Right cardiac atrium (tissue), 5 donors: ENCODE data around the gene CD4. TPM values are rescaled to one million over a fixed set of nuclear protein-coding genes. Genes with fewer than 3 reads are reported as not detected.

Source experiments
- ATAC-seq, 2 donors: fragments of 200-7000 bp; cut with Tn5 transposase; one replicate each; pipeline versions ENCODE4 v1.8.0 to v1.9.1; 2020; ENCODE audit warnings: moderate library complexity in 2 of 2, mild to moderate bottlenecking in 1 of 2
- DNase-seq, 3 donors: peaks; one replicate each; pipeline ENCODE4 v3.0.0-alpha.2; 2020
- H3K27ac ChIP-seq: one replicate; pipeline ENCODE4 v1.5.1; 2013; ENCODE audit warnings: mild to moderate bottlenecking, low read length, control low read depth, moderate library complexity
- H3K27me3 ChIP-seq: one replicate; pipeline ENCODE4 v1.6.1; 2013; ENCODE audit not compliant: control insufficient read depth, insufficient read depth
- H3K4me1 ChIP-seq: one replicate; pipeline ENCODE4 v1.6.1; 2013; ENCODE audit warnings: low read length; ENCODE audit not compliant: control insufficient read depth, insufficient read depth
- H3K4me3 ChIP-seq: one replicate; pipeline ENCODE4 v1.5.1; 2013; ENCODE audit warnings: low read length, control low read depth
- H3K9me3 ChIP-seq: one replicate; pipeline ENCODE4 v1.6.1; 2013; ENCODE audit warnings: low read length; ENCODE audit not compliant: control insufficient read depth
- WGBS: extraction: QIAGEN DNeasy Blood & Tissue Kit; methylation state at CpG from one replicate; pipeline ENCODE4 v1.1.7; 2013; 5-methylcytosine and 5-hydroxymethylcytosine counted together
- intact Hi-C, 4 donors: fragments of 100-400 bp; cut with DNase I; formaldehyde crosslinking; loops; one replicate each; pipeline versions ENCODE4 v1.11.0 to v1.14.0; 2022 to 2023
- polyA plus RNA-seq: library from polyadenylated mRNA; stranded (reverse); fragments of 200-250 nt; gene quantifications from one replicate; pipeline ENCODE4 v1.2.3, GENCODE V29; 2013
- total RNA-seq, 4 donors: library from RNA; stranded (reverse); fragmentation: NEBNext Ultra II Directional; extraction: Animal tissue kit (Norgen Biotek cat#: 25700); gene quantifications; one replicate each; pipeline ENCODE4 v1.2.1, GENCODE V29; 2021
- donor health status: healthy with polysubstance abuse.
- donor health status: DM: no; HTN: yes; CAD: no.
- donor health status: DM: no; HTN: no; CAD: no.
- donor health status: DM: no; HTN: yes; CAD: no; lungs with severe emphysema.
- donor health status: DM: yes; HTN: yes; CAD: no.

Gene CD4
- total and polyA plus RNA-seq, 5 donors: 2.5 to 15.4 (median 12.8) TPM

- H3K4me3 ChIP-seq: no peak overlapping the region
- 85% methylated on average over 20 of the region's 20 CpGs for WGBS
- H3K27ac ChIP-seq: no peak overlapping the region
- intact Hi-C loops: no loop called here
- DNase-seq: no peak
- no peaks in the 10 kb centered on the region for H3K9me3 ChIP-seq
- H3K27me3 ChIP-seq: no peaks in the 10 kb centered on the region
- no peaks in the 10 kb centered on the region for H3K4me1 ChIP-seq
- ATAC-seq: no peak
Observed at GRCh38 chr12:6817662-6818157, 28.4 kb downstream of the CD4 start.

- Histone ChIP-seq H3K4me3 (no peak overlapping the region), H3K4me1 (no peaks in the 10 kb centered on the region), H3K27ac (no peak overlapping the region), H3K9me3 (no peaks in the 10 kb centered on the region), H3K27me3 (no peaks in the 10 kb centered on the region)
- peak in 1 of 3 donors; percentile 43 for DNase-seq
- 68% methylated on average over 10 of the region's 10 CpGs for WGBS
- no peak for ATAC-seq
- intact Hi-C loops: no loop called here
Observed at GRCh38 chr12:6818222-6818621, 28.9 kb downstream of the CD4 start.

- H3K4me1 ChIP-seq: no peaks in the 10 kb centered on the region
- H3K27ac ChIP-seq: no peak overlapping the region
Observed at GRCh38 chr12:6818645-6819044, 29.3 kb downstream of the CD4 start.

GRCh38 chr12:6819106-6820030 is 30.0 kb downstream of the CD4 start:
- WGBS: 77% methylated on average over 13 of the region's 13 CpGs
- no peaks in the 10 kb centered on the region for H3K27me3 ChIP-seq
- DNase-seq (no peak), ATAC-seq (no peak)
- no peaks in the 10 kb centered on the region for H3K9me3 ChIP-seq
- no peak overlapping the region for H3K27ac ChIP-seq
- no peak overlapping the region for H3K4me3 ChIP-seq
- intact Hi-C loops: loop anchor here in 3 of 4 donors (10.0 kb wide), 2 partner anchors 65 to 205 kb away; partner anchors contain the start of gene MLF2 (in 2 of the 3)
- no peaks in the 10 kb centered on the region for H3K4me1 ChIP-seq

More at GRCh38 chr12:6818645-6819044, 29.3 kb downstream of the CD4 start:
- Histone ChIP-seq H3K9me3 (no peaks in the 10 kb centered on the region), H3K4me3 (no peak overlapping the region), H3K27me3 (no peaks in the 10 kb centered on the region)
- DNase-seq: no peak
- intact Hi-C loops: no loop called here
- ATAC-seq: no peak
- 73% methylated on average over 5 of the region's 5 CpGs for WGBS

GRCh38 chr12:6820166-6820565 is 30.8 kb downstream of the CD4 start:
- H3K27ac ChIP-seq: no peak overlapping the region
- 78% methylated on average over 5 of the region's 5 CpGs for WGBS
- H3K4me1 ChIP-seq: no peaks in the 10 kb centered on the region
- H3K4me3 ChIP-seq: no peak overlapping the region
- no peaks in the 10 kb centered on the region for H3K9me3 ChIP-seq
- DNase-seq: no peak
- H3K27me3 ChIP-seq: no peaks in the 10 kb centered on the region
- ATAC-seq: no peak
- intact Hi-C loops: loop anchor here in 3 of 4 donors (10.0 kb wide), 2 partner anchors 65 to 205 kb away; partner anchors contain the start of gene MLF2 (in 2 of the 3)

- ATAC-seq: peak; percentile 58 to 59
- H3K27me3 ChIP-seq: no peaks in the 10 kb centered on the region
- 2% methylated on average over 27 of the region's 28 CpGs for WGBS
- intact Hi-C loops: loop anchor here in 3 of 4 donors (10.0 kb wide), 2 partner anchors 67 to 207 kb away; partner anchors contain the start of gene MLF2 (in 2 of the 3)
- H3K4me1 ChIP-seq: no peaks in the 10 kb centered on the region
- DNase-seq: peak; percentile 66 to 87 (median 86)
- peak within 1 kb of the TSS; percentile 58 for H3K4me3 ChIP-seq
- no peak within 1 kb of the TSS for H3K27ac ChIP-seq
- H3K9me3 ChIP-seq: no peaks in the 10 kb centered on the region
Observed at GRCh38 chr12:6821591-6822425, 32.5 kb downstream of the CD4 start, which contains the start of gene GPR162. Gene GPR162, plus strand, starts transcription at chr12:6821821. Its CDS starts 2,078 bp downstream, at chr12:6823899.

GRCh38 chr12:6822426-6823135 is 33.3 kb downstream of the CD4 start:
- Histone ChIP-seq H3K27me3 (no peaks in the 10 kb centered on the region), H3K27ac (no peak overlapping the region), H3K9me3 (no peaks in the 10 kb centered on the region), H3K4me1 (peaks cover 2% of the 10 kb centered on the region), H3K4me3 (no peak overlapping the region)
- DNase-seq: no peak
- WGBS: 65% methylated on average over 7 of the region's 7 CpGs
- no peak for ATAC-seq
- intact Hi-C loops: loop anchor here in 3 of 4 donors (10.0 kb wide), 2 partner anchors 68 to 208 kb away; partner anchors contain the start of gene MLF2 (in 2 of the 3)

- DNase-seq: no peak
Observed at GRCh38 chr12:6823182-6824084, 34.1 kb downstream of the CD4 start.

GRCh38 chr12:6824085-6824775 is 34.9 kb downstream of the CD4 start:
- Histone ChIP-seq H3K4me3 (no peak overlapping the region), H3K4me1 (peaks cover 2% of the 10 kb centered on the region), H3K9me3 (no peaks in the 10 kb centered on the region), H3K27me3 (no peaks in the 10 kb centered on the region), H3K27ac (no peak overlapping the region)
- DNase-seq (peak in 1 of 3 donors; percentile 67), ATAC-seq (no peak)
- intact Hi-C loops: loop anchor here in 3 of 4 donors (2.0 to 10.0 kb wide), 3 partner anchors 69 to 209 kb away; partner anchors contain the start of gene MLF2 (in 2 of the 3)
- WGBS: 89% methylated on average over 37 of the region's 37 CpGs

More at GRCh38 chr12:6823182-6824084, 34.1 kb downstream of the CD4 start:
- no peak for ATAC-seq
- no peaks in the 10 kb centered on the region for H3K9me3 ChIP-seq
- peaks cover 2% of the 10 kb centered on the region for H3K4me1 ChIP-seq
- no peaks in the 10 kb centered on the region for H3K27me3 ChIP-seq
- no peak overlapping the region for H3K4me3 ChIP-seq
- intact Hi-C loops: loop anchor here in 3 of 4 donors (2.0 to 10.0 kb wide), 3 partner anchors 69 to 209 kb away; partner anchors contain the start of gene MLF2 (in 2 of the 3)
- no peak overlapping the region for H3K27ac ChIP-seq
- 77% methylated on average over 12 of the region's 12 CpGs for WGBS
